Astrocyte of the cerebellum (primary cell): ENCODE measurements around the gene PLA2G4F.

ENCODE experiments used
- DNase-seq: peaks from one replicate; pipeline ENCODE4 v3.0.0-alpha.2; 2011; ENCODE audit warnings: low read depth
- H3K4me3 ChIP-seq: 2 replicates; pipeline ENCODE4 v1.5.1; 2011; ENCODE audit warnings: mild to moderate bottlenecking, low read depth, low read length, moderate library complexity
- CTCF ChIP-seq: IDR thresholded peaks from 2 replicates; pipeline ENCODE4 v1.5.1; 2012; ENCODE audit warnings: low read length, low read depth, moderate library complexity, mild to moderate bottlenecking; ENCODE audit errors: missing control alignments
- in situ Hi-C: cut with HindIII; loops from 2 replicates; pipeline ENCODE4 v1.10.0; 2017; ENCODE audit warnings: low sequenced_read_pairs

Gene PLA2G4F

GRCh38 chr15:42130246-42130986 is 26.0 kb downstream of the PLA2G4F start:
- no peak for TF ChIP-seq CTCF
- in situ Hi-C loops, result no loop called here
- no peak for DNase-seq
- H3K4me3 ChIP-seq, result no peak overlapping the region

DNA sequence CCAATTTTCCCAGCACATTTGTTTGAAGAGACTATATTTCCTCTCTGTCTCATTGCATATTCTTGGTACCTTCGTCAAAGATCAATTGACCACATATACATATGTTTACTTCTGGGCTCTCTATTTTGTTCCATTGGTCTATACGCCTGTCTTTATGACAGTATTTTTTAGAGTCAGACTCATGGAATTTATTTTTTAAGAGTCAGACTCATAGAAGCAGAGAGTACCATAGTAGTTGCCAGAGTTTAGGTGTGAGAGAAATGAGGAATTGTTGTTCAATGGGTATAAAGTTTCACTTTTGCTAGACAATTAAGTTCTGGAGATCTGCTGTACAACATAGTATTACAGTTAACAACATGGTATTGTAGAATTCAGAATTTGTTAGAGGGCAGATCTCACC is 27.1 kb downstream of the PLA2G4F start:
- in situ Hi-C loops, result no loop called here
- no peak for DNase-seq
- no peak overlapping the region for H3K4me3 ChIP-seq
- TF ChIP-seq CTCF, result no peak

- DNase-seq, result no peak
- in situ Hi-C loops, result no loop called here
- no peak for TF ChIP-seq CTCF
- no peak overlapping the region for H3K4me3 ChIP-seq
Measured at GRCh38 chr15:42128476-42128875, 28.0 kb downstream of the PLA2G4F start.

GRCh38 chr15:42123546-42123945 is 32.9 kb downstream of the PLA2G4F start:
- TF ChIP-seq CTCF, result no peak
- DNase-seq, result no peak
- H3K4me3 ChIP-seq, result no peak overlapping the region
- in situ Hi-C loops, result no loop called here

DNA sequence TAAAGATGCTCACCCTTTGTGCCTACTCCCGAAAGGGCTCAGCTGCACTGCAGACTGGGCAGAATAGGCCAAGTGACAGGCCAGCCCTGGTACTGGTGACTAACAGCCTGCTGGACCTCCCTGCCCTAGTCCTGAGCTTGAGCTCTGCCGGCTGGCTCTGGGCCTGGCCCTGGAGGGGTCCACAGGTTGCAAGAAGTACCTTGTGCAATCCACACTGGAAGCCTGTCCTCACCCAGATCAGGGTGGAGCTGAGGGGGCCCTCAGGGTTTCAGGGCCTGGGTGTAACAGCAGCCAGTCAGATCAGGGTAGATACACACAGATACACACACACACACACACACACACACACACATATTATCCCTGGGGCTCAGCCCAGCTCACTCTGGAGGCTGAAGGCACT is 34.8 kb downstream of the PLA2G4F start:
- in situ Hi-C loops, result no loop called here

GRCh38 chr15:42121021-42121420 is 35.4 kb downstream of the PLA2G4F start:
- no peak for TF ChIP-seq CTCF
- in situ Hi-C loops, result no loop called here

More for the DNA sequence above, 34.8 kb downstream of the PLA2G4F start:
- no peak for TF ChIP-seq CTCF
- H3K4me3 ChIP-seq, result no peak overlapping the region
- DNase-seq, result no peak

More at GRCh38 chr15:42121021-42121420, 35.4 kb downstream of the PLA2G4F start:
- H3K4me3 ChIP-seq, result no peak overlapping the region
- no peak for DNase-seq
